ENCODE measurements around the gene CAP2.
"Not testable (repeated sequence)": the region's sequence is repeated elsewhere in the genome, so short reads cannot be mapped to it uniquely, and the experiment has no call there.

Gene CAP2

DNA sequence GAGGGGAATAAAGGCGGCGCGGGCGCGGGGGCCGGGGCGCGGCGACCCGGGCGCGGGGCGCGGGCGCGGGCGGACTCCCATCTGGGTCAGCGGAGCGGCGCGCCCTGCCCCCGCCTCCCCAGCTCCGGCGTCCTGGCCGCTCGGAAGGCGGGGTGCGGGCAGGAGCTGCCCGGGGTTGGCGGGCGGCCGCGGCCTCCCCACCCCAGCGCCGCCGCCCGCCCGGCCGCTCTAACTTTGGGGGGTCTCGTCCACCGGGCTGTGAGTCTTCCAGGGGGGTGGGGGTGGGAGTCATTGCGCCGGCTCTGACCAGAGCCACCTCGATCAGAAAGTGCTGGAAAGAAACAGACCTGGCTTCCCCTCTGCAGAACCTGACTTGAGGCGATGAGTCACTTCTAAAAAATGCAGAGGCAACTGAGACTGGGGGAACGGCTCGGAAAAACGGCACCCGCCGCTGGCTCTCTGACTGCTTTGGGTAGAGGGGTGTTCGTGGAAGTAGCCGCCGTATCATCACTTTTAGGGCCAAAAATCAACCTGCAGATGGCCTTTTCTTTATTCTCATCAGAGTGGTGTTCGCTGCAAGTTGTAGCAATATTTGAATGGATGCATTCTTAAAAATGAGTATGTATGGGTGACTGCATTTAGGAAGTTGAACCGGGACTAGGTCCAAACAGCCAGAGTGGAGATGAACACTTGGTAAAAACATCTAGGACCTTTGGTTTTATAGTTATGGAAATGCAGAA lies 667 bp downstream of the CAP2 start:
- TF ChIP-seq, protein P1, sequence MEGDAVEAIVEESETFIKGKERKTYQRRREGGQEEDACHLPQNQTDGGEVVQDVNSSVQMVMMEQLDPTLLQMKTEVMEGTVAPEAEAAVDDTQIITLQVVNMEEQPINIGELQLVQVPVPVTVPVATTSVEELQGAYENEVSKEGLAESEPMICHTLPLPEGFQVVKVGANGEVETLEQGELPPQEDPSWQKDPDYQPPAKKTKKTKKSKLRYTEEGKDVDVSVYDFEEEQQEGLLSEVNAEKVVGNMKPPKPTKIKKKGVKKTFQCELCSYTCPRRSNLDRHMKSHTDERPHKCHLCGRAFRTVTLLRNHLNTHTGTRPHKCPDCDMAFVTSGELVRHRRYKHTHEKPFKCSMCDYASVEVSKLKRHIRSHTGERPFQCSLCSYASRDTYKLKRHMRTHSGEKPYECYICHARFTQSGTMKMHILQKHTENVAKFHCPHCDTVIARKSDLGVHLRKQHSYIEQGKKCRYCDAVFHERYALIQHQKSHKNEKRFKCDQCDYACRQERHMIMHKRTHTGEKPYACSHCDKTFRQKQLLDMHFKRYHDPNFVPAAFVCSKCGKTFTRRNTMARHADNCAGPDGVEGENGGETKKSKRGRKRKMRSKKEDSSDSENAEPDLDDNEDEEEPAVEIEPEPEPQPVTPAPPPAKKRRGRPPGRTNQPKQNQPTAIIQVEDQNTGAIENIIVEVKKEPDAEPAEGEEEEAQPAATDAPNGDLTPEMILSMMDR (IDR thresholded peaks at IDR 0.05; ENCODE audit: control extremely low read depth, extremely low read depth, low read depth, missing control alignments), result no peak
- DNase-seq (ENCODE audit: extremely low spot score), result no peak
- CTCF ChIA-PET, result no interaction called here
- POLR2A ChIA-PET, result no interaction called here

DNA sequence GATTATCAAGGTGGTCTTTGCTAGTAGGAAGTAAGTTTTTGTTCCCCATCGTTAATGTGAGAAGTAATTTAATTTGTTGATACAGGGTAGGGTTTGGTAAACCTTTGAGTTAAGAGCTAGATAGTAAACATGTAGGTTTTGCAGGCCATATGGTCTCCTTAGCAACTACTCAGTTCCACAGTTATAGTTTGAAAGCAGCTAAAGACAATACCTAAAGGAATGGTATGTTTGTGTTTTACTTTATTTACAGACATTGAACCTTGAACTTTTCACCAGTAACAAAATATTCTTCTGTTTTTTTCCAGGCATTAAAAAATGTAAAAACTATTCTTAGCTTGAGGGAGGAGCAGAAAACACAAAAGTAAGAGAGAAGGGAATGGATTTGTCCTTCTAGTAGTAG lies 1.7 kb downstream of the CAP2 start:
- no peak for DNase-seq (ENCODE audit: extremely low spot score)
- TF ChIP-seq, protein P1 (IDR thresholded peaks at IDR 0.05; ENCODE audit: control extremely low read depth, extremely low read depth, low read depth, missing control alignments), result no peak
- ChIA-PET CTCF (no interaction called here), POLR2A (no interaction called here)

GRCh38 chr6:17396256-17396655 lies 2.9 kb downstream of the CAP2 start:
- POLR2A ChIA-PET, result no interaction called here
- no peak for DNase-seq (ENCODE audit: extremely low spot score)
- TF ChIP-seq, protein P1 (IDR thresholded peaks at IDR 0.05; ENCODE audit: control extremely low read depth, extremely low read depth, low read depth, missing control alignments), result no peak
- CTCF ChIA-PET, result no interaction called here

DNA sequence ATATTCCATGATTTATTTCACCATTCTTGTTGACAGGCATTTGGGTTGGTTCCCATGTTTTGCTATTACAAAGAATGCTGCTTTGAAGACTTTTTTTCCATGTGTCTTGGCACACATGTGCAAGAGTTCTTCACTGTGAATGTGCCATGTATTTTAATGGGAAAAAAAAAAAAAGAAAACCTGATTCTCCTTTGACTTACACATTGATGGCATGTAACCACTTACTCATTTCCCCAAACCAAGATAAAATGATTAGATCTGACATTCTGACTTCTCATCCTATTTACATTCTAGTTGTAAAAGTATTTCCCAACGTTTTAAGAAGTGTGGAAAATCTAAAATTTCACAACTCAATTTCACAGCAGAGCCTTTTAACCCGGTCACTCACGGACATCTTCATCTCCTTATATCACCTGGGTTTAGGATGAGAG lies 4.4 kb downstream of the CAP2 start:
- POLR2A ChIA-PET, result no interaction called here
- CTCF ChIA-PET, result no interaction called here
- DNase-seq (ENCODE audit: extremely low spot score), result no peak
- TF ChIP-seq, protein P1 (IDR thresholded peaks at IDR 0.05; ENCODE audit: control extremely low read depth, extremely low read depth, low read depth, missing control alignments), result no peak

DNA sequence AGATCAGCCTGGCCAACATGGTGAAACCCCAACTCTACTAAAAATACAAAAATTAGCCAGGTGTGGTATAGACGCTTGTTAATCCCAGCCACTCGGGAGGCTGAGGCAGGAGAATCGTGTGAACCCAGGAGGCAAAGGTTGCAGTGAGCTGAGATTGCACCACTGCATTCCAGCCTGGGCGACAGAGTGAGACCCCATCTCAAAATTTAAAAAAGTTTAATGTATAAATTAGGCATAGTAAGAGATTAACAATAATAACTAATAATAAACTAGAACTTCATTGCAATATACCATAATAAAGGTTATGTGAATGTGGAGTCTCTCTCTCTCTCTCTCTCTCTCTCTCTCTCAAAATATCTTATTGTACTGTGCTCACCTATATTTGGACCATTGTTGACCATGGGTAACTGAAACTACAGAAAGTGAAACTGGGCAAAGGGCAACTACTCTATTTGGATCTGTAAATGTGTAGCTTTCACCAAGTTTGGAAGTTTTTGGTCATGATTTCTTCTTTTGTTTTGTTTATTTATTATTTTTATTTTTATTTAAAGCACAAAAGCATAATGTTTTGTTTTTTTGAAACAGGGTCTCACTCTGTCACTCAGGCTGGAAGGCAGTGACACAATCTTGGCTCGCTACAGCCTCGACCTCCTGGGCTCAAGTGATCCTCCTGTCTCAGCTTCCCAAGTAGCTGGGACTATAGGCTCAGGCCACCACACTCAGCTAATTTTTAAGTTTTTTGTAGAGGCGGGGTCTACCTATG lies 12.0 kb downstream of the CAP2 start:
- CTCF ChIA-PET, POLR2A ChIA-PET: not testable (repeated sequence)

DNA sequence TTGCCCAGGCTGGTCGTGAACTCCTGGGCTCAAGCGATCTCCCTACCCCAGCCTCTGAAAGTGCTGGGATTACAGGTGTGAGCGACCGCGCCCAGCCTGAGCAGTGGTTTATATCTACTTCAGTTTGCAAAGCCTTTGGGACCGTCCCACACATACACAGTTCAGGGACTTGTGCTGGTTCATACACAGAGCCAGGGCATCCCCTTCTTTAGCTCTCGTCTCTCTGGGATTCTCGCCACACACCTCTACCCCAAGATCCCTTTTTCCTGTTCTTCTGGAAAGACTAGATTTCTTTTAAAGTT lies 12.5 kb downstream of the CAP2 start:
- ChIA-PET CTCF (no interaction called here), POLR2A (no interaction called here)
- TF ChIP-seq, protein P1 (IDR thresholded peaks at IDR 0.05; ENCODE audit: control extremely low read depth, extremely low read depth, low read depth, missing control alignments), result no peak
- no peak for DNase-seq (ENCODE audit: extremely low spot score)

More for the DNA sequence above, 12.0 kb downstream of the CAP2 start:
- not testable (repeated sequence) for DNase-seq (ENCODE audit: extremely low spot score)

- POLR2A ChIA-PET, result no interaction called here
- DNase-seq (ENCODE audit: extremely low spot score), result no peak
- TF ChIP-seq, protein P1 (IDR thresholded peaks at IDR 0.05; ENCODE audit: control extremely low read depth, extremely low read depth, low read depth, missing control alignments), result no peak
- CTCF ChIA-PET, result interaction anchor here (1.4 kb wide), 1 partner anchor 10 kb away, joined by 4 read pairs; no protein-coding TSS in a partner anchor
Measured at GRCh38 chr6:17408081-17408480, 14.7 kb downstream of the CAP2 start.

All from GM10248 (cell line).